ENCODE results near the gene DPM3.

GRCh38 chr1:155110381-155110780, 29.9 kb downstream of the DPM3 start:
- TF ChIP-seq CTCF (conservative IDR thresholded peaks at IDR 0.05; ENCODE audit: low read depth, low read length) (no peak), POLR2A (IDR thresholded peaks at IDR 0.05; ENCODE audit: low read depth, low read length) (no peak), SMC3 (IDR thresholded peaks at IDR 0.05; ENCODE audit: low read depth, low read length) (no peak), CEBPB (IDR thresholded peaks at IDR 0.05; ENCODE audit: low read depth, low read length) (no peak)
